NCI-H2196 (cell line): ENCODE results near the gene DLL1.

Experiments used
- DNase-seq: peaks from one replicate; lab custom pipeline; 2025; ENCODE audit not compliant: unreplicated experiment; lab: John Stamatoyannopoulos, UW

Gene DLL1

DNA sequence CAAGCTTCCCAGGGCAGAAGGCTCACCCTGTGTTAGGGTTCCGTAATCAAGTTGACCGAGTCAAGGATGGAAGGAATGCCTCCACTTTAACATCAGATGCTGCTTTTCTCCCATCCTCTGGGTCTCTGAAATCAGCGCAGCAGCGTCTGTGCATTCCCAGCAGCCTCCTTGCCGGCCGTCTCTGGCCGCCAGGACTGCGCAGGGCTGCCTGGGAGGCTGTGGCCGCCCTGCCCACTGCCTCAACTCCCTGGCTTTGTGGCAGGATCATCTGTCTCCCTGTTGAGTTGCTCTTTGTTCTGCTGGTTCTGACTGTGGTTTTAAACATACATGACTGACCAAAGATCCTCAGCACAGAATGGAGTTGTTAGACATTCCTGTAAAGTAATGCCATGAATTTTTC lies 56.5 kb downstream of the DLL1 start:
- DNase-seq = no peak

DNA sequence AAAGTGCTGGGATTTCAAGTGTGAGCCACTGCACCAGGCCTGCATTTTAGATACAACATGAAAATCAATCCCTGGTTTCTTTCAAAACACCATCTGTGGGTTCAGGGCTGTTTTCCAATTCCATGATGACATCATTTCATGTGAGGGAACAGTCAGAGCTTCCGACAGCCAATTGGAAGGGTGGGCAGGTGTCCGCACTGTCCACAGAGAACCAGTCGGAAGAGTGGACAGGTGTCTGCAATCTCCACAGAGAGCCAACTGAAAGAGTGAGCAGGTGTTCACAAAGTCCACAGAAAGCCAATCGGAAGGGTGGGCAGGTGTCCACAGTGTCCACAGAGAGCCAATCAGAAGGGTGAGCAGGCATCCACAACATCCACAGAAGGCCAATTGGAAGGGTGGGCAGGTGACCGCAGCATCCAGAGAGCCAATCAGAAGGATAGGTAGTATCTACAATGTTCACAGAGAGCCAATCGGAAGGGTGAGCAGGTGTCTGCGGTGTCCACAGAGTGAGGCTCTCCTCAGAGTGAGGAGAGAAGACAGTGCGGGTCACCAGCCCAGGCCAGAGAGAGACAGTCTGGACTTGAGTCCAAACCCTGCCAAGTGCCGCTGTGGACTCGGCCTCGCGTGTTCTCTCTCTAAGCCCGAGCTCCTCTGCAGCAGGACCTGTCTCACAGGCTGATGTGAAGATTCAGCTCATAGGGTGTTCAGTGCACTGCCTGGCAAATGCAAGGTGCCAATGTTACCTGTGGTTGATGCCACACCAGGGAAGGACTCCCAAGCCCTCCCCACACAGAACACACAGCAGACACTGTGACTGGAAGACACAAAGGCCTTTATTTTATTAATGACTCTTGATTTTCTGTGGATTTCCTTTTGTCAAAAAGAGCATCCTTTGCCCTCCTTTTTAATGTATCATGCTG lies 57.3 kb downstream of the DLL1 start:
- peak; percentile 73 for DNase-seq
